ENCODE data around the gene DDX20.

DDX20 gene

DNA sequence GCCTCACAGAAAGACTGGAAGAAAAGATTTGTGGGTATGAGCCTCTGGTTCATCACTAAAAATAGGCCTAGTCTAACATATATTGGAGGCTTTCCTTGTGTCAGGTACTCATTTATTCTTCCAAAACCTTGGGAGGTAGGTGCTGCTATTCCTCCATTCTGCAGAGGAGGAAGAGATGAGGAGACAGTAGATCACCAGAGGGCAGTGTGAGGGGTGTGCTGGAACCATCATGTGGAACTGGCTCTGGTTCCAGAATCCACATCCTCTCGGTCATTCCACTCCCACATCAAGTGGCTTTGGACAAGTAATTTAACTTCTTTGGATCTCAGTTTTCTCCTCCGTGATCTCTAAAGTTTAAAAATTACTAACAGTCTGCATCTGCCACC is 9.1 kb upstream of the DDX20 start:
- Histone ChIP-seq H4K91ac (ENCODE audit: low read depth, low read length, poor library complexity) (no peak overlapping the region), H2BK12ac (ENCODE audit: low read length) (no peak overlapping the region), H2AK5ac (ENCODE audit: low read depth, low read length) (no peak overlapping the region), H3K14ac (ENCODE audit: low read length) (no peak overlapping the region), H3K4me2 (ENCODE audit: insufficient read depth, low read length, poor library complexity, severe bottlenecking) (no peak overlapping the region), H2BK5ac (ENCODE audit: low read length) (no peak overlapping the region), H2AFZ (ENCODE audit: low read length) (no peak overlapping the region), H3K4me3 (ENCODE audit: low read length in 2 of 2) (no peak overlapping the region), H3K23ac (ENCODE audit: low read depth, low read length, poor library complexity) (no peak overlapping the region), H3K18ac (ENCODE audit: low read length) (no peak overlapping the region), H3K4me1 (ENCODE audit: control insufficient read depth in 2 of 2, insufficient read depth in 1 of 2, low read depth in 1 of 2, low read length in 2 of 2) (peaks cover 15 to 25% of the 10 kb centered on the region in 2 donors), H3K27me3 (ENCODE audit: control insufficient read depth in 3 of 3, insufficient read depth in 3 of 3, low read depth in 1 of 3, low read length in 3 of 3) (peaks cover 0 to 2% (median 0%) of the 10 kb centered on the region in 3 experiments), H4K8ac (ENCODE audit: low read depth, low read length) (no peak overlapping the region), H3K79me1 (ENCODE audit: low read depth, low read length) (no peaks in the 10 kb centered on the region), H3K36me3 (replicated peaks in 1 of 2; ENCODE audit: control insufficient read depth in 2 of 2, insufficient read depth in 2 of 2, low read length in 2 of 2) (no peaks in the 10 kb centered on the region), H2BK120ac (ENCODE audit: low read depth, low read length) (no peak overlapping the region), H2BK15ac (ENCODE audit: low read length) (no peak overlapping the region), H3K27ac (replicated peaks; ENCODE audit: low read length) (no peak overlapping the region), H3K9ac (ENCODE audit: low read depth, low read length, poor library complexity) (no peak overlapping the region), H3K9me3 (replicated peaks in 1 of 2; ENCODE audit: control insufficient read depth in 2 of 2, insufficient read depth in 1 of 2, low read depth in 1 of 2, low read length in 2 of 2) (no peaks in the 10 kb centered on the region), H3K4ac (ENCODE audit: low read length) (no peak overlapping the region)
- no CpG with 5 or more reads among the region's 2 CpGs for WGBS, 2 donors (ENCODE audit: extremely low coverage in 2 of 2, insufficient read length in 2 of 2, insufficient replicate concordance in 1 of 2)
- DNase-seq (ENCODE audit: low spot score): no peak

DNA sequence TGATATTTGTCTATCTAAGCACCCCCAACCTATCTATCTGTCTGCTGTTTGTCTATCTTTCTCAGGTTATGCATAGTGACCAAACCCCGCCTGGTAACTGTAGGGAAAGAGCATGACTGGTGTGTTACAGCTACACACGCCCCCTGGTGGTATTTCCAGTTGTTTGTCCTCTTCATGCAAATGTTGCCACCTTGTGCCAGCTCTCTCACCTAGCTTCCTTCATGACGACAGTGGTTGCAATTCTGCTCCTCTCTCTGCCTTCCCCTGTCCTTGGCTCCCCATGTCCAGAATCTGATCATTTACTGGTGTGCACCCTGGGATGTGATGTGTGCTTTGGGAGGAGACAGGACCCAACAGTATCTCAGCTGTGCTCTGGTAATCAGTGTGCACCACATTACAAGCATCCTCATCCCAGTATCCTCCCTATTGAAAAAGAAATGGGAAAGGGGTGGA is 8.4 kb upstream of the DDX20 start:
- H3K4me3 ChIP-seq (ENCODE audit: low read length in 2 of 2): no peak overlapping the region
- DNase-seq (ENCODE audit: low spot score): no peak
- no CpG with 5 or more reads among the region's 3 CpGs for WGBS, 2 donors (ENCODE audit: extremely low coverage in 2 of 2, insufficient read length in 2 of 2, insufficient replicate concordance in 1 of 2)

GRCh38 chr1:111747947-111748346 is 7.8 kb upstream of the DDX20 start:
- no CpG with 5 or more reads among the region's 4 CpGs for WGBS, 2 donors (ENCODE audit: extremely low coverage in 2 of 2, insufficient read length in 2 of 2, insufficient replicate concordance in 1 of 2)
- no peak overlapping the region for H3K27ac ChIP-seq (replicated peaks; ENCODE audit: low read length)

More for the DNA sequence above, 8.4 kb upstream of the DDX20 start:
- H2AK5ac ChIP-seq (ENCODE audit: low read depth, low read length): no peak overlapping the region
- no peak overlapping the region for H3K18ac ChIP-seq (ENCODE audit: low read length)
- no peak overlapping the region for H3K4me2 ChIP-seq (ENCODE audit: insufficient read depth, low read length, poor library complexity, severe bottlenecking)
- H2BK15ac ChIP-seq (ENCODE audit: low read length): no peak overlapping the region
- H2BK120ac ChIP-seq (ENCODE audit: low read depth, low read length): no peak overlapping the region
- H2BK5ac ChIP-seq (ENCODE audit: low read length): no peak overlapping the region
- no peak overlapping the region for H3K4ac ChIP-seq (ENCODE audit: low read length)
- H3K79me1 ChIP-seq (ENCODE audit: low read depth, low read length): no peaks in the 10 kb centered on the region
- no peaks in the 10 kb centered on the region for H3K36me3 ChIP-seq (replicated peaks in 1 of 2; ENCODE audit: control insufficient read depth in 2 of 2, insufficient read depth in 2 of 2, low read length in 2 of 2)
- H3K27me3 ChIP-seq (ENCODE audit: control insufficient read depth in 3 of 3, insufficient read depth in 3 of 3, low read depth in 1 of 3, low read length in 3 of 3): peaks cover 0 to 2% (median 0%) of the 10 kb centered on the region in 3 experiments
- H3K4me1 ChIP-seq (ENCODE audit: control insufficient read depth in 2 of 2, insufficient read depth in 1 of 2, low read depth in 1 of 2, low read length in 2 of 2): peaks cover 15 to 25% of the 10 kb centered on the region in 2 donors
- no peak overlapping the region for H3K27ac ChIP-seq (replicated peaks; ENCODE audit: low read length)
- H3K14ac ChIP-seq (ENCODE audit: low read length): no peak overlapping the region
- no peaks in the 10 kb centered on the region for H3K9me3 ChIP-seq (replicated peaks in 1 of 2; ENCODE audit: control insufficient read depth in 2 of 2, insufficient read depth in 1 of 2, low read depth in 1 of 2, low read length in 2 of 2)
- no peak overlapping the region for H4K91ac ChIP-seq (ENCODE audit: low read depth, low read length, poor library complexity)
- no peak overlapping the region for H2AFZ ChIP-seq (ENCODE audit: low read length)
- H3K9ac ChIP-seq (ENCODE audit: low read depth, low read length, poor library complexity): no peak overlapping the region
- no peak overlapping the region for H2BK12ac ChIP-seq (ENCODE audit: low read length)
- H3K23ac ChIP-seq (ENCODE audit: low read depth, low read length, poor library complexity): no peak overlapping the region
- no peak overlapping the region for H4K8ac ChIP-seq (ENCODE audit: low read depth, low read length)

DNA sequence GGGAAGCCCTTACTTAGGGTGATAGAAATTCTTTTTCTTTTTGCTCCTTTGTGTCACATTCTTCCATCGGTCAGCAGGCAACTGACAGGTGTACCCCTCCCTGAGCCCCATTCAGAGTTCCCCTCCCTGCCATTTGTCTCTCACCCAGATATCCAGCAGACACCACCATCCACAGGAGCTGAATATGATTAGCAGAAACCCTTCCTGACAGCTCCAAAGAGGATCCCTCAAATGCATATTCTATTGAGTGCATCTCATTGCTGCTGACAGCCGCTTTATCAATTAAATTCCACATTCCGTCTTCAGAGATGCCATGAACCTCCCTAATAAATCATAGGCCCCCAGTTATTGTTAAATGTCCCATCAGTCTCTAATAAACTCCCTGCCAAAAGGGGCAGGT is 6.1 kb upstream of the DDX20 start:
- H3K4ac ChIP-seq (ENCODE audit: low read length): no peak overlapping the region
- H3K4me1 ChIP-seq (ENCODE audit: control insufficient read depth in 2 of 2, insufficient read depth in 1 of 2, low read depth in 1 of 2, low read length in 2 of 2): peaks cover 15 to 22% of the 10 kb centered on the region in 2 donors
- no peaks in the 10 kb centered on the region for H3K27me3 ChIP-seq (ENCODE audit: control insufficient read depth in 3 of 3, insufficient read depth in 3 of 3, low read depth in 1 of 3, low read length in 3 of 3)
- H3K14ac ChIP-seq (ENCODE audit: low read length): no peak overlapping the region
- no peak overlapping the region for H2AK5ac ChIP-seq (ENCODE audit: low read depth, low read length)
- H3K27ac ChIP-seq (replicated peaks; ENCODE audit: low read length): no peak overlapping the region
- H3K9ac ChIP-seq (ENCODE audit: low read depth, low read length, poor library complexity): no peak overlapping the region
- no peak overlapping the region for H3K4me2 ChIP-seq (ENCODE audit: insufficient read depth, low read length, poor library complexity, severe bottlenecking)
- H2BK15ac ChIP-seq (ENCODE audit: low read length): no peak overlapping the region
- H3K9me3 ChIP-seq (replicated peaks in 1 of 2; ENCODE audit: control insufficient read depth in 2 of 2, insufficient read depth in 1 of 2, low read depth in 1 of 2, low read length in 2 of 2): no peaks in the 10 kb centered on the region
- no peak overlapping the region for H4K91ac ChIP-seq (ENCODE audit: low read depth, low read length, poor library complexity)
- no peaks in the 10 kb centered on the region for H3K79me1 ChIP-seq (ENCODE audit: low read depth, low read length)
- no peak overlapping the region for H2BK5ac ChIP-seq (ENCODE audit: low read length)
- no peak for DNase-seq (ENCODE audit: low spot score)
- H3K18ac ChIP-seq (ENCODE audit: low read length): no peak overlapping the region
- H3K23ac ChIP-seq (ENCODE audit: low read depth, low read length, poor library complexity): no peak overlapping the region
- H4K8ac ChIP-seq (ENCODE audit: low read depth, low read length): no peak overlapping the region
- no peak overlapping the region for H2BK120ac ChIP-seq (ENCODE audit: low read depth, low read length)
- H2BK12ac ChIP-seq (ENCODE audit: low read length): no peak overlapping the region
- no CpG with 5 or more reads among the region's 3 CpGs for WGBS, 2 donors (ENCODE audit: extremely low coverage in 2 of 2, insufficient read length in 2 of 2, insufficient replicate concordance in 1 of 2)
- no peaks in the 10 kb centered on the region for H3K36me3 ChIP-seq (replicated peaks in 1 of 2; ENCODE audit: control insufficient read depth in 2 of 2, insufficient read depth in 2 of 2, low read length in 2 of 2)
- no peak overlapping the region for H2AFZ ChIP-seq (ENCODE audit: low read length)
- no peak overlapping the region for H3K4me3 ChIP-seq (ENCODE audit: low read length in 2 of 2)

More at GRCh38 chr1:111747947-111748346, 7.8 kb upstream of the DDX20 start:
- Histone ChIP-seq H2AFZ (ENCODE audit: low read length) (no peak overlapping the region), H3K14ac (ENCODE audit: low read length) (no peak overlapping the region), H3K4ac (ENCODE audit: low read length) (no peak overlapping the region), H2AK5ac (ENCODE audit: low read depth, low read length) (no peak overlapping the region), H3K4me2 (ENCODE audit: insufficient read depth, low read length, poor library complexity, severe bottlenecking) (no peak overlapping the region), H3K9ac (ENCODE audit: low read depth, low read length, poor library complexity) (no peak overlapping the region), H2BK15ac (ENCODE audit: low read length) (no peak overlapping the region), H3K36me3 (replicated peaks in 1 of 2; ENCODE audit: control insufficient read depth in 2 of 2, insufficient read depth in 2 of 2, low read length in 2 of 2) (no peaks in the 10 kb centered on the region), H3K27me3 (ENCODE audit: control insufficient read depth in 3 of 3, insufficient read depth in 3 of 3, low read depth in 1 of 3, low read length in 3 of 3) (peaks cover 0 to 2% (median 0%) of the 10 kb centered on the region in 3 experiments), H4K91ac (ENCODE audit: low read depth, low read length, poor library complexity) (no peak overlapping the region), H3K9me3 (replicated peaks in 1 of 2; ENCODE audit: control insufficient read depth in 2 of 2, insufficient read depth in 1 of 2, low read depth in 1 of 2, low read length in 2 of 2) (no peaks in the 10 kb centered on the region), H2BK12ac (ENCODE audit: low read length) (no peak overlapping the region), H2BK120ac (ENCODE audit: low read depth, low read length) (no peak overlapping the region), H3K18ac (ENCODE audit: low read length) (no peak overlapping the region), H4K8ac (ENCODE audit: low read depth, low read length) (no peak overlapping the region), H2BK5ac (ENCODE audit: low read length) (no peak overlapping the region), H3K23ac (ENCODE audit: low read depth, low read length, poor library complexity) (no peak overlapping the region), H3K79me1 (ENCODE audit: low read depth, low read length) (no peaks in the 10 kb centered on the region), H3K4me3 (ENCODE audit: low read length in 2 of 2) (no peak overlapping the region), H3K4me1 (ENCODE audit: control insufficient read depth in 2 of 2, insufficient read depth in 1 of 2, low read depth in 1 of 2, low read length in 2 of 2) (peaks cover 15 to 23% of the 10 kb centered on the region in 2 donors)
- no peak for DNase-seq (ENCODE audit: low spot score)

All from neuronal stem cell (in vitro differentiated cells).